CMK (cell line): ENCODE measurements around the gene KCNN4.
"Not testable (repeated sequence)": the region's sequence is repeated elsewhere in the genome, so short reads cannot be mapped to it uniquely, and the experiment has no call there.

Source experiments
- DNase-seq: peaks from one replicate; pipeline ENCODE4 v3.0.0-alpha.2; 2010; ENCODE audit warnings: low read depth

KCNN4 gene

GRCh38 chr19:43780706-43781525, at the start of gene KCNN4:
TSS of gene KCNN4 (minus strand) at chr19:43780973. CDS start at chr19:43780861, 112 bp downstream.
- peak; percentile 77 for DNase-seq

DNA sequence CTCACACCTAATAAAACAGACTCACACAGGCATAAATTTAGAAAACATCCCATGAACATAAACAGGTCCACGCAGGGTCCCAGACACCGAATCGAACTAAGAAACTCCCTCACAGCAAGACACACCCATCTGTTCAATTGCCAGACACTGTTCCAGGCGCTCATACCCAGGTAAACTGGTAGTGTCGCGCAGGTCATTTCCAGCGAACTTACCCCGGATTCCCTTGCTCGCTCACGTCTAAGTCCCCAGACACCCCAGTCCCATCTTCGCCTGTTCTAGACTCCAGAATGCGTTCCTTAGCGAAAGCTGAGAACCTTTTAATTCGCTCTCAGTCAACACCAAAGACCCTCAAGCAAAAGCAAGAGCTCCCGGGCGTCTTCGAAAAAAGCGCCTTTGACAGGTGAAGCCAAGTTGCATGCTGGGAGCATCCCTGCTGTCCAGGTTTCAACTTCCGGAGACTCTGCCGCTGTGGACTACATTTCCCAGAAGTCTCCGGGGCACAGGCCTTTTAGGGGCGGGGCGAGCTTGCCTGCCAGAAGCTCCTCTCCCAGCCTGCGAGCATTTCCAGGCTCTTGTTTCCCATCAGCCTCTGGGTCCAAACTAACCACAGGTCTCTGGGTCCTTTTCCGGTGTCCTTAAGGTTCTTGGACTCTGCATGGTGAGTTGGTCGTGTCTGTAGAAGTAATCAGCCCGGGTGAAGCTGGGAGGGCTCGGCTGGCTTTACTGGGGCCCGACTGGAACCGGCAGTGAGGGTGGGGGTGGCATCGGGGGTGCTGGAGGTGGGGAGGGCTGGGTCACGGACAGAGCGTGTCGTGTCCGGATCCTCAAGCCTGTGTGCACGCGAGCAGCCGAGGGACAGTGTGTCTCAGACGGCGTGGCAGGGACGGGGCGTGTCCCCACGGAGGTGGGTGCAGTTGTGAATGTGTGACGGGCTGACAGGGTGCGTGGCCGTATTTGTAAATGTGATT, 46.3 kb upstream of the KCNN4 start, which contains the start of gene ZNF283:
Gene ZNF283 (plus strand): TSS at position 535 of the 968 bp plus-strand sequence. CDS start 6,184 bp downstream, outside the sequence.
- peak; percentile 71 for DNase-seq

DNA sequence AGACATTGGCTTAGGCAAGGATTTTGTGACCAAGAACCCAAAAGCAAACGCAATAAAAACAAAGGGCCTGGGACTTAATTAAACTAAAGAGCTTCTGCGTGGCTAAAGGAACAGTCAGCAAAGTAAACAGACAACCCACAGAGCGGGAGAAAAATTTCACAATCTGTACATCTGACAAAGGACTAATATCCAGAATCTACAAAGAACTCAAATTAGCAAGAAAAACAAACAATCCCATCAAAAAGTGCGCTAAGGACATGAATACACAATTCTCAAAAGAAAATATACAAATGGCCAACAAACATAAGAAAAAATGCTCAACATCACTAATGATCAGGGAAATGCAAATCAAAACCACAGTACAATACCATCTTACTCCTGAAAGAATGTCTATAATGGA, 43.8 kb upstream of the KCNN4 start:
- DNase-seq: not testable (repeated sequence)

- not testable (repeated sequence) for DNase-seq
These were observed 43.1 kb upstream of the KCNN4 start for GRCh38 chr19:43823856-43824255.

DNA sequence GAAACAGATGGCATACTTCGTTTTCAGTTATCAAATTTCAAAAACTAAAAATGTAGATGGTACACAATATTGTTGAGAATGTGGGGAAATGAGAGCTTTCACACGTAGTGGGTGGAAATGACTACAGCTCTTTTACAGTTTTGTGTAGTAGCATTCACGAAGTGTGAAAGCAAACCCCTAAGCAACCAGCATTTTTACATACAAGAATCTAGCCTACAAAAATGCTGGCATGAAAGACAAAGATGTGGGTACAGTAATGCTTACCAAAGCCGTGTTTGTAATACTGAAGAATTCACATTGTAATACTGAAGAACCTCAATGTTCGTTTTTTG, 40.1 kb upstream of the KCNN4 start:
- no peak for DNase-seq

- DNase-seq: no peak
These were observed 39.5 kb upstream of the KCNN4 start for GRCh38 chr19:43820098-43820883.

DNA sequence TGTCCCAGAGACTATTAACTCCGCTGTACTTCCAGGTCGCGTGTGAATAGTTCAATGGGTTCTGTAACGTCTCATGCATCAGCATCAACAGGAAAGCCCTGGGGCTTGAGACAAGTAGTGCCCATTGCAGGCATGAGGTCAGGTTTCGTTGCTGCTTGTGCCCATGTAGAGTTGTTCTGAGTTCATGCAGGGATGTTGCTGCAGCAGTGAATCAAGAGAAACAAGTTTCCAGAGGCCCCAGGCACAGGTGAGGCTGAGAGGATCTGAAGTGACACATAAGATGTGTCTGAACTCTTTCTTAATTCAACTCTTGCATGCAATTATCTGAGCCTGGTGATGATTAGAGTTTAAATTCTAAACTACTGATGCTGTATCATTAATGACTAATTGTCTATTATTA, 37.7 kb upstream of the KCNN4 start:
- no peak for DNase-seq

- not testable (repeated sequence) for DNase-seq
These were observed 36.7 kb upstream of the KCNN4 start for GRCh38 chr19:43817454-43817853.

- no peak for DNase-seq
These were observed 34.0 kb upstream of the KCNN4 start for GRCh38 chr19:43814663-43815352.

DNA sequence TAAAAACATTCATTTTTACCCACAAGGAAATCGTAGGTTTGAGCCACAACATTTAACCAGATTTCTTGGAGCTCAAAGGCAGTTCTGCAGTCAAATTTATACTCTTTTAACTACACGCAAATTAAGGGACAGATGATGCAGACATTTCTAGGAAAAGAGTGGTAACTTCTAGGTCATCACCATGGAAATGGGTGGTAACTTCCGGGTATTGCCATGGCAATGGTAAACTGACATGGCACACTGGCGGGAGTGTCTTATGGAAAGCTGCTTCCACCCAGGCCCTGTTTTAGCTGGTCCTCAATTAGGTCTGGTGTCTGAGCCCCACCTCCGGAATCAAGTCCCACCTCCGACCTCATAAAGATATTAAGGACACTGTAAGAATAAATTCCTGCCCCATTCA, 31.9 kb upstream of the KCNN4 start:
- no peak for DNase-seq

- no peak for DNase-seq
These were observed 31.5 kb upstream of the KCNN4 start for GRCh38 chr19:43812259-43812658.

- DNase-seq: no peak
These were observed 31.1 kb upstream of the KCNN4 start for GRCh38 chr19:43811837-43812236.

- no peak for DNase-seq
These were observed 29.3 kb upstream of the KCNN4 start for GRCh38 chr19:43809762-43810696.

DNA sequence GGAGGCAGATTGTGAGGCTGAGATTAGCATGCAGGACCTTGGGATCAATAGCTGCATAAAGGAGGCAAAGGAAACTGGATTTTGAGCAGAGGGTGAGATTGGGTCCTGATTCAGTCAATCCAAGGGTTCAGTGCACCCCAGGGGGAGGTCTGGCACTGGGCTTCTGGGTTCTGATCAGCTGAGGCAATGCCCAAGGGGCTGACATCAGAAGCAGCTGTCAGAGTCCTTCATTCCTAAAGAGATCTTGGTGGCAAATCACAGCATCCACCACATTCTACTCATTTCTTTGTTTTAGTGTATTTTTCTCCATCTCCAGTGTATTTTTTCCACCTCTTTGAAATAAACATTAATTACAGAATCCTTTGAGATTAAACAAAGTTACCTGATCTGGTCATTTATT, 26.9 kb upstream of the KCNN4 start:
- no peak for DNase-seq

GRCh38 chr19:43806848-43807247, 26.1 kb upstream of the KCNN4 start:
- DNase-seq: no peak

- not testable (repeated sequence) for DNase-seq
These were observed 25.6 kb upstream of the KCNN4 start for GRCh38 chr19:43806401-43806800.

DNA sequence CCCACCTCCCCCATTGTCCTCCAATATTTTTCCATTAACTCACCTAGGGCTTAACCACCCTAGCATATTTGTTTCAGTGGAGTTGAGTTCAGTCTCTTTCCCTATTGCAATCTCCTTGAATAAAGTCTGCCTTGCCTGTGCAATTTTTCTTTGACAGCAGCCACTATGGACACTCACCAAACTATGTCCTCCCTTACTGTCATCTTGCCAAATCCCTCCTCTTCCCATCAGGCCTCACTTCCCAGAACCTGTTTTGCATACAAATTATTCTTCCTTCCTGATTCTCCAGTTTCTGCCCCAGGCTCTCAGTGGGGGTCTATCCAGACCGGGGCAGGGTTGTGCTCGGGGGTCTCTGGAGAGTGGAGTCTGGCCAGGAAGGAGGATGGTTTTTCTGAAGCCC, 23.7 kb upstream of the KCNN4 start:
- DNase-seq: no peak

GRCh38 chr19:43802216-43802951, 21.6 kb upstream of the KCNN4 start, which contains the start of gene LYPD5:
TSS of gene LYPD5 (minus strand) at chr19:43802447. CDS start at chr19:43802380, 67 bp downstream.
- no peak for DNase-seq

DNA sequence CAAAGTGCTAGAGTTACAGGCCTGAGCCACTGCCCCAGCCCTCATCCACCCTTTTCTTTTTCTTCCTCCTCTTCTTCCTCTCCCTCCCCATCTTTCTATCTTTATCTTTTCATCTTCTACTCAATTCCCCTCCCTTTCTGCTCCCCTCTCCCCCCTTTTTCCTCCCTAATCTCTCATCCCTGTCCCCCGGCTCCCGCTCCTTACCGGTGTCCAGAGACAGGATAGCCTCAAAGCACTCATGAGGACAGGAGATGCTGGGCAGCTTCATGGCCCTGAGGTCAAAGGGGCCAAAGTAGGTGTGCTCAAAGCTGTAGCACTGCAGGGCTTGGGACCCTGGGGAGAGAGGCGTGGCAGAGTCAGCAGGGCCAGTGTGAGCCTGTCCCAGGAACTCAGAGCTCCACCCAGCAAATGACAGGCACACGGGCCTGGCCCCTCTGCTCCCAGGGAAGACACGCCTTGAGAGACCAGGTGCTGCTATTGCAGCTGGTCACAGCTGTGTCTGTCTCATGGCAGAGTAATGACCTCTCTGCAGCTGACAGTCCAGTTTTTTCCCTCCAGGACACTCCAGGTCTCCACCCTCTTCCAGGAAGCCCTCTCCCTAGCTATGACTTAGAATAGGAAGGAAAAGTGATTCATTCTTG, 18.8 kb upstream of the KCNN4 start:
- DNase-seq: no peak
